HS-27A (cell line): ENCODE results near the gene VPS26A.

ENCODE experiments used
- DNase-seq: peaks from one replicate; pipeline ENCODE4 v3.0.0-alpha.2; 2012; ENCODE audit warnings: low read depth, missing footprints

Gene VPS26A

GRCh38 chr10:69179089-69179742 lies 55.2 kb downstream of the VPS26A start:
- DNase-seq = no peak

GRCh38 chr10:69179743-69180524 lies 56.0 kb downstream of the VPS26A start, which contains the start of gene SUPV3L1:
TSS of gene SUPV3L1 (plus strand) at chr10:69180234. CDS start at chr10:69180292, 58 bp downstream.
- DNase-seq = peak; percentile 79

GRCh38 chr10:69180525-69181204 lies 56.7 kb downstream of the VPS26A start:
- no peak for DNase-seq

GRCh38 chr10:69181433-69181832 lies 57.5 kb downstream of the VPS26A start:
- DNase-seq = no peak

- DNase-seq = no peak
Observed at GRCh38 chr10:69182005-69182404, 58.0 kb downstream of the VPS26A start.

- no peak for DNase-seq
Observed at GRCh38 chr10:69186524-69186923, 62.5 kb downstream of the VPS26A start.

GRCh38 chr10:69201045-69201444 lies 77.1 kb downstream of the VPS26A start:
- no peak for DNase-seq

- no peak for DNase-seq
Observed at GRCh38 chr10:69202332-69202731, 78.4 kb downstream of the VPS26A start.

- no peak for DNase-seq
Observed at GRCh38 chr10:69208761-69209160, 84.8 kb downstream of the VPS26A start.

GRCh38 chr10:69209787-69210484 lies 86.0 kb downstream of the VPS26A start:
- DNase-seq = no peak

- no peak for DNase-seq
Observed at GRCh38 chr10:69211104-69211503, 87.1 kb downstream of the VPS26A start.

- no peak for DNase-seq
Observed at GRCh38 chr10:69211524-69211923, 87.5 kb downstream of the VPS26A start.

GRCh38 chr10:69213591-69214311 lies 89.8 kb downstream of the VPS26A start:
- no peak for DNase-seq

GRCh38 chr10:69214666-69215131 lies 90.7 kb downstream of the VPS26A start:
- no peak for DNase-seq

- DNase-seq = no peak
Observed at GRCh38 chr10:69215405-69216171, 91.6 kb downstream of the VPS26A start.

- DNase-seq = no peak
Observed at GRCh38 chr10:69216577-69217118, 92.7 kb downstream of the VPS26A start.

GRCh38 chr10:69217119-69217754 lies 93.3 kb downstream of the VPS26A start:
- no peak for DNase-seq

GRCh38 chr10:69218831-69219230 lies 94.9 kb downstream of the VPS26A start:
- DNase-seq = no peak

GRCh38 chr10:69220041-69220451 lies 96.1 kb downstream of the VPS26A start, which contains the start of gene HKDC1:
TSS of gene HKDC1 (plus strand) at chr10:69220332. CDS start at chr10:69220436, 104 bp downstream.
- DNase-seq = no peak

- DNase-seq = no peak
Observed at GRCh38 chr10:69220507-69220906, 96.5 kb downstream of the VPS26A start.
